HG03175 (cell line): ENCODE data around the gene HEG1.

ENCODE experiments used
- ATAC-seq: cut with Tn5 transposase; IDR thresholded peaks from one replicate; pipeline ENCODE4 v1.9.1; 2021; ENCODE audit warnings: mild to moderate bottlenecking, moderate library complexity; ENCODE audit not compliant: unreplicated experiment

Gene HEG1

DNA sequence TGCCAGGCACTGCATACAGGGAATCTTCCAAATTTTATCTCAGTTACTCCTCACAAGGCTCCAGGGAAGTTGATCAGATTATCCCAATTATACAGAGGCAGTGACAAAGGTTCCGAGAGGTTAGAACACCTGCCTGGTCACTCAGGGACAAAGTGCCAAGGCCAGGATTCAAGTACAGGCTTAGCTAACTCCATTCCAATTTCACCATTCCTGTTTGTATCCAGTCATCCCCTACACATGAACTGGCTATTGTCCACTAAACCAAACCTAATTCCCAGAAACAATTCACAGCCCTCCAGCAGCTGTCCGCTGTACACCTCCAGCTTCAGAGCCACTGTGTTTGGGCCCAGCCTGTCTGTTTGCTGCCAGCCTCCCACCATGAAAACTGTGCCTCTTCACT is 137.3 kb downstream of the HEG1 start:
- ATAC-seq, result no peak

DNA sequence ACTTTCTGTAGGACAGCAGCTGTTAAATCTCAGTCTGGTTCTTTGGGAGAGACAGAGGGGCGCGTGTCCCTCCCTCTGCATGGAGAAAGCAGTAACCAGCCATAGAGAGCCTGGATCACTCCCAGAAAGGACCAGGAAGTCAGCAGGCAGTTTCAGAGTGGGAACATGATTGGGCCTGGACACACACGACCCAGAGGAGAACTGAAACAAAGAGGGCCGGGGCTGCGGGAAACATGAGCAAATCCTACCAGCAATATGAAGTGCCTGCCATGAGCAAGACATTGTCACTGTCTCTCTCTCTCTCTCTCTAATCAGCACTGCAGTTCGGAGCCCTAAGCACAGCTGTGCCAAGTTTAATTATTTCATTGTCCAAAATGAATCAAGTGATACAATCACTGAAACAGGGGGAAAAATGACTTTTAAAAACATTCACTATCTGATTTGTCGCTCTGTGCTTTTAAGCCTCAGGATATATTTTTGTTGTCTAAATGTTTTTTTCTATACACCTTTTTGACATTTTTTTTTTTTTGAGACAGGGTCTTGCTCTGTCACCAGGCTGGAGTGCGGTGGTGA is 138.9 kb downstream of the HEG1 start:
- ATAC-seq, result no peak
